HG03039 (cell line): ENCODE data around the gene HSDL1.

Source experiments
- ATAC-seq: cut with Tn5 transposase; IDR thresholded peaks from one replicate; pipeline ENCODE4 v1.9.1; 2021; ENCODE audit warnings: mild to moderate bottlenecking, moderate library complexity; ENCODE audit not compliant: unreplicated experiment

The HSDL1 gene

DNA sequence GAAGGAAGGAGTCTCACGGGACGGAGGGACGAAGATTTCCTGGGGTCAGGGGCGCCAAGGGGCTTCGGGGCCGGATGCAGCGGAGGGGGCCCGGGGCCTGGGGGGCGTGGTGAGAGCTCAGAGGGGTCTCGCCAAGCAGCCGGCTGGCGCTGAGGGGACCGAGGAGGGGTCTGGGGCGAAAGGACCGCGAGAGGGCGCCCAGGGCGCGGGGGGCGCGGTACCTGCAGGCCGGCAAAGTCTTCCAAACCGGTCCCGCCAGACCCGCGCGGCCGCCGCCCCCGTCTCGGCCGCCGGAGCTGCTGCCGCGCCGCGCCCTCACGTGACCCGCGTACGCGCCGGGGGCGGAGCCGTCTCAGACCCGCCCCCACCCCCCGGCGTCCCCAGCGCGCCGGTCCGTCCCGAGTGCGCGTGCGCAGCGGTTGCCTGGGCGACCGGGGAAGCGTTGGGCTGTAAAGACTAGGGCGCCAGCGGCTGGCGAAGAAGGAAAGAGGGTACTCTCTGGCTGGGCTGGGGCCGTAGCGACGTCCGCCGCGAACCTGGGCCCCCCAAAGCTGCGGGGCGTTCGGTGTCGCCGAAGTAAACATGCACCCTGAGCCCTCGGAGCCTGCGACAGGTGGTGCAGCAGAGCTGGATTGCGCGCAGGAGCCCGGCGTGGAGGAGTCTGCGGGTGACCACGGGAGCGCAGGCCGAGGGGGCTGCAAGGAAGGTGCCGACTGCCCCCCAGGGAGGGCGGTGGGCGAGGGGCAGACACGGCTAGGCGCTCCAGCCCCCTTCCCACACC lies at the start of gene HSDL1, which contains the start of gene DNAAF1:
Gene HSDL1, minus strand, starts transcription at position 319 of the 781 bp plus-strand sequence. CDS start 13,856 bp downstream, outside the sequence.
Gene DNAAF1, plus strand, starts transcription at position 450 of the 781 bp plus-strand sequence. Its CDS starts 133 bp downstream, at position 583.
- peak; percentile 85 for ATAC-seq

DNA sequence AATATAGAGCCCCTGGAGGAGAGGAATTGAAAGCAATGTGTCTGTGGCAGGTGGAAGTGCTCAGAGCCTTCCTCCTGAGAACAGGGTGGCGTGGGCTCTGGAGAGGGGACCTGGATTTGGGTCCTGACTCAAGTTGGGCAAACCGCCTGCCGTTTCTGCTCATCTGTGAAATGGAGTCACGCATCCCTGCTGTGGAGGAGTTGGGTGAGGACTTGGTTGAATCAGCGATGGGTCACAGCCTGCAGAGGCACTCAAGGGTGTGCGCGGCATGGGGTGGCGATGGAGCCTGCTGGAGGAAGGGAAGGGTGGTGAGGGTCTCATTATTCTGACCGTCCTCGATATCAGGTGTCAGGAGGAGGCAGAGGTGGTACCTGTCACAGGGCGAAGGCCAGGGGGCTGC lies 49.0 kb upstream of the HSDL1 start:
- no peak for ATAC-seq

DNA sequence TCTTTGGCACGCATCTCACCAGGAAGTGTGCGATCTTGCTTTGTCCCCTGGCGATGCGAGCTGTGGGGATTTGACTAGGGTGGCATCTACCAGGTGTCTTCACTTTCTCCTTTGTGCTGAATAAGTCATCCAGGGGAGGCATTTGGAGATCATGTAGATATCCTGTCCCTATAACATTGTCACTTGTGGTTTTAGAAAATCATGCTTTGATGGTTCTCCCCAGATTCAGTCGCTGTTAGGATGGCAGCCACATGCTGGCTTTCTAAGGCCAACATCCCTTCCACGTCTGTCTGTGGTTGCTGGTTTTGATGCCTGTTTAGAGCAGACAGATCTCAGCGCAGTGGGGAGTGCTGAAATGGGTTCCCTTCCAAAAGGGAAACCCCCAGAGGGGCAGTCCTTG lies 48.5 kb upstream of the HSDL1 start:
- no peak for ATAC-seq

DNA sequence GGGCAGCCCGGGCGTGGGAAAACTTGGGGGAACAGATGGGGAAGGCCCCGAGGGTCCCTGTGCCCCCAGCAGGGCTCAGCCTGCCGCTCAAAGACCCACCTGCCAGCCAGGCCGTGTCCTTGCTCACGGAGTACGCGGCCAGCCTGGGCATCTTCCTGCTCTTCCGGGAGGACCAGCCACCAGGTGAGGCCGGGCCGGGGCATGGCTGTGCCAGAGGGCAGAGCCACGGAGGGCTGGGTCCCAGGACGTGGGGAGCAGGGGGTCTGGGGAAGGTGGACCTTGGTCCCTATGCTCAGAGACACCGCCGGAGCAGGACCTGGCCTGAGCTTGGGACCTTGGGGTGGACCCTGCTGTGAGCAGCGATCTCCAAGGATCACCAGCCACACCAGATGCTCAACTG lies 46.5 kb upstream of the HSDL1 start:
- ATAC-seq: no peak

DNA sequence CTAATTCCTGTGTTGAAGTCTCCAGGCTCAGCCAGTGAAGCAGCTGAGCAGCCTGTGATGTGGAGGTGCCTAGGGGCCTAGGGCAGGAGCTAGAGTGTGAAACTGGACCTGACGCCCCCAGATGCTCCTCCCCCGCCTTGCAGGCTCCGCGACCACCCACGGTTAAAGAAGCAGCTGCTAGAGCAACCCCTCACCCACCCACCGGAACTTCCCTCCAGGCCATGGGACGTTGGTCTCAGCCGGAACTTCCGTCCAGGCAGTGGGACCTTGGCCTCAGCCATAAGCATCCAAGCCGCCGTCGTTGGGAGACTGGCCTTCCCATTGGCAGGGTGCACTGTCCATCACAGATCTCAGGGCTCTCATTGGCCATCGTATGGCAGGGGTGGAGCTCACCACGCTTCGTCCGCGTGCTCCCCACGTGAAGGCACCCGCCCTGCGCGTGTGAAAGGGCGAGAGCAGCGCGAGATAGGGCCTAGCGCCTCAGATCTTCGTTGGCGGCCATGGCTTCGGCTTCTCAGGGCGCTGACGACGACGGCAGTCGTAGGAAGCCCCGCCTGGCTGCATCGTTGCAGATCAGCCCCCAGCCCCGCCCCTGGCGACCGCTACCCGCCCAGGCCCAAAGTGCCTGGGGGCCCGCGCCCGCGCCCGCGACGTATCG lies 45.9 kb upstream of the HSDL1 start, which contains the start of gene ADAD2:
Gene ADAD2, plus strand, starts transcription at position 427 of the 658 bp plus-strand sequence. Its CDS starts 74 bp downstream, at position 501.
- no peak for ATAC-seq

DNA sequence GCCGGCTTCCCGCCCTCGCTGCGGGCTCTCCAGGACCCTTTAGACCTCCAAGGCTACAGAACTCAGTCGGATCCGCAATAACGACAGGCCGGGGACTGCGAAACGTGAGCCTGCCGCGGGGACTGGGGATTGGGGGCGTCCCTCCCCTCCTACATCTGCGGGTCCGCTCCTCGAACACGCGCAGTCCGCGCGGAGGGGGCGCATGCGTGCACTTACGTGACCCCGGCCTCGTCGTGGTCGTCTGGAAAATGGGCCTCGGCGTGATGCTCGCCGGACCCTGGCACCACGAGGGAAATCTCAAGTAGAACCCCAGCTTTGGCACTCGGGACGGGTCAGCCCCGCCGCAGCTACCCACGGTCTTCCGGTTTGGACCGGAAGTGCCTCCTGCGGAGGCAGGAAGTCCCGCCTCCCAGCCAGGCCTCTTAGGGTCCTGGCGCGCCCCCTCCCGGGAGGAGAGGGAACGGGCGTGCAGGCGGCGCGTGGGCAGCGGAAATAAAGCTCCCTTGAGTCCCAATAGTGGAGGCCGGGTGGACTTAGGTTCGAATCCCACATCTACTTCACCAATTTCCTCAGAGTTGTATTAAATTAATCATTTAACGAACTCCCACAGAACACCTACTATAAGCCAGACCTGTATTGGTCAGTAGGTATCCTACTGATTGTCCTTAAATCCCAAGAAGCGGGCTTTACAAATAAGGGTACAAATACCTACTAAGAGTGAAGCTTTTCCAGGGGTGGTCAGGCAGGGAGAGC lies 41.9 kb upstream of the HSDL1 start, which contains the start of gene TAF1C:
Gene TAF1C, minus strand, starts transcription at position 373 of the 753 bp plus-strand sequence. CDS start 2,069 bp downstream, outside the sequence.
- ATAC-seq: peak; percentile 92

DNA sequence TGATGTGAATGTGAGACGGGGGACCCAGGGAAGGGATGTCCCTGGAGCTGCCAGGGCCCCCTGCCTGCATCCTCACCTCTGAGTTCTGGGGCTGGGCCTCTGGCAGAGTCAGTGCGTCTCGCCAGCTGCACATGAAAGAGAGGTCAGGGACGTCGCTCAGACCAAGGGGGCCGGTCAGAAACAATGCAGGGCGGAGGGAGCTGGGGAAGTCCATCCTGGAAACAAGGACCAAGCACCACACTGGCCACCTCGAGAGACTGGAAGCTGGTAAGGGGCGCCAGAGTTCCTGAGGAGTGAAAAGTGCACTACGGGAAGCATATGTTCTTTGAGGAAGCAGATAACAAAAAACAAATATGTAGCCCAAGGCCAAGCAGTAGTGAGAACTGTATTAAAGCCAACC lies 39.8 kb upstream of the HSDL1 start:
- no peak for ATAC-seq

DNA sequence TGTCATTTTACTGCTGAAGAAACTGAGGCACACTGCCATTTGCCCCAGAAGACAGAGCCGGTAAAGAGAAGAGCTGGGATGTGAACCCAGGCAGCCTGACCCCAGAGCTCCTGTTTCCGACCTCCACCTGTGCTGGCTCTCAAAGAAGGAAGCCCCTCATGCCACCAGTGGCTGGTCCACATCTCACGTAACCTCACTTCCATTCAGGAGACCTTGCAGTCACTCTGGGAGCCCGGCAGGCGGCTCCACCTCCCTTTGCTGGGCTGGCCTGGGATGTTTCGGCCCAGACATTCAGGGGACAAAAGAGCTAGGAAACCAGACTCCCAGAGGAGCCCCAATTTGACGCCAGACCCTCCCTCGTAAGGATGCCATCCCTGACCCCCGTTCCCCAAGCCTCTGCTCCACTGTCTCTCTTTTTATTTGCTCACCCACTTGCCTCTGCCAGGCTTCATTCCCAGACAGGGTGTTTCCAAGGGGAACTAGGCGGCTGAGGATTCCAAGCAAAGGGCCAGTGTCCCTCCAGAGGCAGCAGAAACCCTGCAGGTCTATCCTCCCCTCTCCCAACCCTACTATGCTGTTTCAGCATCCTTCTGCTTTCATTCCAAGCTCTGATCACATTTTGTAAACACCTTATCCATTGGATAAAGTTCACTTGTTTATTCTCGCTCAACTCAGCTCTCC lies 39.1 kb upstream of the HSDL1 start:
- no peak for ATAC-seq

DNA sequence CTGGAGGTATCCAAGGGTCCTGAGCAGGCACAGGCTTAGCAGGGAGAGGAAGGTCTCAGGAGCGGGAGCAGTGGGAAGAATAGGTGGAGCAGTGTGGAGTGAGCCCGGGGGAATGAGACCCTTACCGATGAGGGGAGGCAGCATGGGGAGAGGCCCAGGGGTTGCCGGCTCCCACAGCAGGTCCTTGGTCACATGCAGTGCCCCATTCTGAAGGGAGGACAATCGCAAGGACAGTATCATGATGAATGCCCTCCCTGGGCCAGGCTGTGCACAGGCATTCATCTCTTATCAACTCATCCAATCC lies 38.5 kb upstream of the HSDL1 start:
- ATAC-seq: no peak

DNA sequence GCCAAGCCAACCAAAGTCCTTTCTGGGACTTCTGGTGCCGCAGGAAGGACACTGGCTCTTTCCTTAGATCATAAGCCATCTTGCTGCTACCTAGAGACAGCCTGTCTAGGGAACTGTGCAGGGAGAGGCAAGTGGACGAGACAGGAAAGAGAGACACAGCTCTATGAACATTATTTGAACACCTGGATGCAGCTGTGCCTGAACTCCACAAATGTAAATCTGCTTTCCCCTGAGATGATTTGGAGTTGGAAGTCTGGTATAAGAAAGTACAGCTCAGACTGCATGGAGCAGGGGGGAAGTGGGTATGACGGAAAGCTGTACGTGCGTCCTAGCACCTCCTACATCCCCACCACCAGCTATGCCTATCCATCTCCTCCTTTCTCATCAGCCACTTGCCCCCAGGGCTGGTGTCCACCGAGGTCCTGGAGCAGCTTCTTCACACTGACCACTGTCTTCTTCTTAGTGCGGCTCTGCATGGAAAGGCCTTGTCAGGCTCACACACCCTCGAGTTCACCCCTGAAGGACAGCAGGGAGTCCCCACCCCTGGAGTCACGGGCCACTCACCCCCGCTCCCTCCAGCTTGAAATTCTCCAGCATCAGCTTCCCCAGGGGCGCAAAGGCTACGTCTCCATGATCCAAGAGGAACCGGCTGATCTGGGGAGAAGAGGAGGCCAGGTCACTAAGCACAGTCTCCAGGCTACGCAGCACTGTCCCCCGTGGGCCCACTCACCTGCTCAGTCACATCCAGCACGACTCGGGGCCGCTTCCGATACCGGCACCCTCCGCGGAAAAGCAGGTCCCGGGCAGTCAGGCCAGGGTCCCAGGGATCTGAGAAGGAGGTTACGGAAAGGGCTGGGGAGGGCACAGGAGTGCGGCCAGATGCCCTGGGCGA lies 37.9 kb upstream of the HSDL1 start:
- ATAC-seq: no peak

DNA sequence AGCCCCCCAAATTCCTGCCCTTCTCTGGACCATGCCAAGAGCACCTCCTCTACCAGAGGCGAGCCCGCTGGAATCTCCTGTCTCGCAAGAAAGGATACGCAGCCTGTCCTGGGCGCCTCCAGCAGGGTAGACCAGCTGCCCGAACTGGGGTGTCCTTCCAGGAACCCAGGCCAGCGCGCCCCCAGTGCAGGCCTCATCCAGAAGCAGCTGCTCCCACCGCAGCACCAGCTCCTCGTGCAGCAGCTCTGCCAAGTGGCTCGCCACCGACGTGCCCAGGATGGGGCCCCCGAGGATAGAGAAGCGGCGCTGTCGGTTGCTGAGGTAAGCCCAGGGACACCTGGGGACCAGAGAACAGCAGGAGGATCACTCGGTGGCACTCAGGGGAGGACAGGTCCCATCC lies 37.1 kb upstream of the HSDL1 start:
- ATAC-seq: no peak

DNA sequence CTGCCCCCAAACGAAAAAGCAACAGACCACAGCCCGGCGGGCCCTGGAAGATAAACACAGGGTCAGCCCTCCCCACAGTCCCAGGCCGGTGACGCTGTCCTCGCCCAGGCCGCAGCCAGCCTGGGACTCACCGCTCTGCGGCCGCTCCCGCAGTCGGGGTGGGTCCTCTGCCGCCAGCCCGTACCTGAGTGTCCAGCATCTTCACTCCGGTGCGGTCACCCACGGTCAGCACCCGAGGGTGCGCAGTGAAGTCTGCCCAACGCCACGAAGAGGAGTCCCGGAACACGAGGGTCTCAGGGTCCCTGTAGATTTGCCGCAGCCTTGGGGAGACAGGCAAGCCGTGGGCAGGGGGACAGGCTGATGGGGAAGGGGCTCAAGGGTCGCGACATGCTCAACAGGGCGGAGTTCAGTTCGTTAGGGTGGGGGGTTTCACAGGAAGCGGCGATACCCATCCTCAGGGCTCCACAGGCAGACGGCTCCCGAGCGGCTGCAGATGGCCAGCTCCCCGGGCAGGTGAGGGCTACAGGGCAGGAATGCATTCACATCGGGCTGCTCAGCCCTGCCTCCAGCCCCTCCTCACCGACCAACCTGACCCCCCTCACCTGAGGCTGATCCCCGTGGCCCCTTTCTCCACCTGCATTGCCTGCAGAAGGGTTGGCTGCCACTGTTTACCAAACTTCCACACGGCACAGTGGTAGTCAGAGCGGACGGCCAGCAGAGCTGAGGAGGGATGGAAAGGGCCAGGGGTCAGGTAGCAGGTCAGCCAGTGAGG lies 36.4 kb upstream of the HSDL1 start:
- no peak for ATAC-seq

DNA sequence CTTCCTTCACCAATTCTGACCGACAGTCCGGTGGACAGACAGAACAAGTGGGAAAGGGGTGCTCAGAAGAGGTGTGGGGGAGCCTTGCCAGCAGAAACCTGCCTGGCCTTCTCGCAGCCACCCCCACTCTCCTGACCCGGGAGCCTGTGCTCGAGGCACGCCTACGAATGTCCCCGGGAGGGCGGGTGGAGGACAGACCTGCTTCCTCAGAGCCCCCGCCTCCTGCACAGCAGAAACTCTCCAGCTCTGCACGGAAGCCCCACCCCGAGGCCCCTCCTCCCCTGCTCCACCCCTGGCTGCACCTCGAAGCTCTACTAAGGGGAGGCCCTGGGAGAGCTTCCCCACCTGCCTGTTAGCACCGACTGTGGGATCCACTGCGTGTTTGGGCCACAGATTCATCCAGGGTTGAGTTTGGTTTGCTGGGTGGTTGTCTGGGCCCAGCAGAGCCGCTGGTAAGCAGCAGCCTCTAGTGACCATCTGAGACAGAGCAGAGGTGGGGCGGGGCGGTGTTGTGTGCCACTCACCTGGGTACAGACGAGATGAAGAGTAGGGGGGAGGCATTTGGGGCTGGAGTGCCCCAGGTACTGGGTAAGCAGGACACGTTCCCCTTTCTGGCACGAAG lies 35.7 kb upstream of the HSDL1 start:
- ATAC-seq: no peak

DNA sequence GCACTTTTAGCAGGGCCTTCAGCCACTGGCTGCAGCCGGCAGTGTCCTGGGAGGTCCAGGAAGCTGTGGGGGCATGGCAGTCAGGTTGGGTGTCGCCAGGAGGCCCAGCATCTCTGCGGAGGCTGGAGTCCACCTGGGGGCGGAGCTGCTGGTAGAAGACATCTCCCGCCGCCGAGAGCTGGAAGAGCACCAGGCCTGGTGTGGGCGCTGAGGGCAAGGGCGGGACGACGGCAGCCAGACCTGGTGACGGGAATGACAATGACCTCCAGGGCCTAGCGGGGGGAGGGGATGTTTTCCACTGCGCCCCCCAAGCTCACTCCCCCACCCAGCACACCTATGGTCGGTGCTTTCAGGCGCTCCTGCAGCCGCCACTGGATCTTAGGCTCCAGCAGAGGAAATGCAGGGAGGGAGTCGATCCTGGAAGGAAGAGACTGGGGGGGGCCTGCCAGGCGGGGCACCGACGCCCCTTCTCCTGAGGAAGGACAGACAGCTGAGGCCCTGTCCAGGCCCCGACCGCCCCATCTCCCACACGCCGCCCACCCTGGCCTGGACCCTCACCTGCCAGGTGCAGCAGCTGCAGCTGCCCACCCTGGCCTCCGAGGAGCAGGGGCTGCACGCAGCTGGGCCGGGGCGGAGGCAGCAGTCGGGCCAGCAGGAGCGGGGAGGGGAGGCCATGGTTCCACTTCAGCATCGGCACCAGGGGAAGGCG lies 34.8 kb upstream of the HSDL1 start:
- no peak for ATAC-seq

DNA sequence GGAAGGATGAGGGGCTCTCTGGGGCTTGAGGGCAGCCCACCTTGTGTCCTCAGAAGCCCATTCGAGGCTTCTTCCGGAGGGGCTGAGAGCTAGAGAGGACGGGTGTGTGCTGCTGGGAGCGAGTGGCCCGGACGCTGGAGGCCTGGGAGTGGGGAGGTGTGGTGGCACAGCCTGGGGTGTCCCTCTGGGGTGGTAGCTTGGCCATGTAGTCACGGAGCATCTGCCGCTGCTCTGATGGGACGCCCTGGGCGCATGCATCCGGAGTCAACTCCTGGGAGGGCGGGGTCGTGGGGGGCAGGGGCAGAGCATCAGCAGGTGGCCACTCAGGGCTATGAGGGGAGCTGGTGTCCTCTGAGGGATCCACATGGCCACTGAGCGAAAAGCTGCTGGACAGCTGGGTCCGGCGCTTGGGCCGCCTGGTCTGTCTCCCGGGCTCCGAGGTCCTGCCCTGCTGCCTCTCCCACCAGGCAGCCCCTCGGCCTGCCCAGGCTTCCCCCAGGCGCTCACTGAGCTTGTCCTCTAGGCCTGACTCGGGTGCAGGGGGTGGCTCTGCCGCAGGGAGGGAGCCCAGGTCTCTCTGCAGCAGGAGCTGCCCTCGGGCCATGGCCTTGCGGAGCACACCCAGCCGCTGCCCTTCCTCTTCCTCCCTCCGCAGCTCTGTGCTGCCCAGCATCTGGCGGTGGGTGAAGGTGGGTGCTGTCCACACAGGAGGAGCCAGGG lies 34.1 kb upstream of the HSDL1 start:
- ATAC-seq: no peak

DNA sequence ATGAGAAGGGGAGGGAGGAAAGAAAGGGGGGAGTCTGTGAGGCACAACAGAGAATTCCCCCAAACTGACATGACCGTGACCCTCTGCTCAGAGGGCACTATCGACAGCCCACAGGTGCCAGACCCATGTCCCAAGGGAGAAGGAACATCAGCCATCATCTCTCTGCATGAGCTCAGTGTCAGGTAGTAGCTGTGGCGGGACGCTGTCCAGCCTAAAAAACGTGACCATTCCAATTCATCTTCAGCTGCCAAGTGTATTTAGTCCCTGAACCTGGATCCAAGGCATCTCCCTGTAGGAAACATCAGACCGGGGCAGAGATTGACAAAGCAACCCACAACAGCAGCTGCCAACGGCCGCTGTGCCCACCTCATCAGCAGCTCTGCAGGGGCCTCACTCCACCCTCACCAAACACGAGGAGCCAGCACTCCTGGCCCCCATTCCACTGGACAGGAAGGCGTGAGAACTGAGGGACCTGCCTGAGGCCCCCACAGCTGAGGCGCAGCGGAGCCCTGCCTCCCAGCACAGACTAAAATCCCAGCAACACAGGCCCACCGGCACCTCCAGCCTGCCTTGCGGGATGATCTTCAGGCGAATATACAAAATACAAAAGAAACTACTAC lies 33.3 kb upstream of the HSDL1 start:
- ATAC-seq: no peak

DNA sequence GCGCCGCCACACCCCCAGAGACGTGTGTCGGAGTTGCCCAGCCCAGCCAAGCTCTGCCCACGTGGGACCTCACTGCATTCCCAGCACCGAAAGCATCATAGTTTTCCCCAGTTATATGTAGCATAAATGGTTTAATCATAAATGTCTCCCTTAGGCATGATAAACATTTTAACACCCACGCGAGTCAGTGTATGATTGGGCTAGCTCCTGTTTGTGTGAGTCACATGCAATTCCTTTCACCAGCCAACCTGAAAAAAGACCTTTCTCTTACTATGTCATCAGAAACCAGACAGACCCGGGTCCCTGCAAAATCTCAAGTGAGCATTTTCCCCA lies 32.7 kb upstream of the HSDL1 start:
- no peak for ATAC-seq
